Erythroblast (primary cell): Measurements from ENCODE around the gene FMO2.
A peak's percentile ranks its signal among the peaks of the same experiment; 100 is the strongest.

ENCODE experiments used
- DNase-seq, 2 experiments: peaks; one replicate each; lab custom pipeline; 2025; lab: John Stamatoyannopoulos, UW
- GATA1 ChIP-seq: IDR thresholded peaks from 2 replicates; pipeline ENCODE4 v1.6.1; 2011; ENCODE audit warnings: low read depth, mild to moderate bottlenecking, control low read depth, low read length, moderate library complexity
- POLR2A ChIP-seq: IDR thresholded peaks from 2 replicates; pipeline ENCODE4 v1.6.1; 2011; ENCODE audit warnings: mild to moderate bottlenecking, low read length

Gene FMO2

GRCh38 chr1:171188388-171189266 lies 3.5 kb downstream of the FMO2 start:
- no peak for TF ChIP-seq GATA1
- no peak for TF ChIP-seq POLR2A
- peak; percentile 46 to 74 for DNase-seq

DNA sequence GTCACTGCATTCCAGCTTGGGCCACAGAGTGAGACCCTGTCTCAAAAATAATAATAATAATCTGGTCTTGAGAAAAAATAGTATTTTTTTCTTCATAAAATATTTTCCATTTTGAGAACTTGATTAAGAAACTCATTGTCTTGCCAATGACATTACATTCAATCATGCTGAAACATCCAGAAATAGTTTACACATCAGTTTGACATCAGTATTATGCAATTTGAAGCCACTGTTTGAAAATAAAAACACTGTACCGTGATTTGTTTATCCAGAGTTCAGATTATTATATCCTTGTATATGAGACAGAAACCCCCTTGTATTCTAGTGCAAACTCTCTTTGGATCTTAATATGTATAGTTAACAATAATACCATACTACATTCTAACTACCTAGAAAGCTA lies 6.9 kb downstream of the FMO2 start:
- no peak for TF ChIP-seq POLR2A
- no peak for DNase-seq

- TF ChIP-seq GATA1 = no peak
- no peak for TF ChIP-seq POLR2A
- no peak for DNase-seq
These were observed 10.7 kb downstream of the FMO2 start for GRCh38 chr1:171195767-171196166.

- no peak for DNase-seq
- TF ChIP-seq POLR2A (no peak), GATA1 (no peak)
These were observed 11.3 kb downstream of the FMO2 start for GRCh38 chr1:171196351-171196750.

DNA sequence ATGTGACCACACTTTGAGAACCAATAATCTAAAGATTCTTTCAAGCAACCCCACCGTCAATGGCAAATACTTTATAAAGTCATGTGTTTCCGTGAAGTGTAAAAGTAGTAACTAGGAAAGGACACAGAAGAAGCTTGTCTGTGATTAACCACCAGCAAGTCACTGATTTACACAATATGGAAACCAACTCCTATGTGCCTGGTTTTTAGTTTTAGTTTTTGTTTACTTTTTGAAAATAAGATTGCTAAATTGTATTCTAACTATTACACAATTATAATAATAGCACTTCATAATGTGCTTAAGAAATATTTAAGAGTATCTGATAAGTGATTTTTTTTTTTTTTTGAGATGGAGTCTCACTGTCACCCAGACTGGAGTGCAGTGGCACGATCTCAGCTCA lies 13.0 kb downstream of the FMO2 start:
- TF ChIP-seq POLR2A (no peak), GATA1 (no peak)
- DNase-seq = no peak

DNA sequence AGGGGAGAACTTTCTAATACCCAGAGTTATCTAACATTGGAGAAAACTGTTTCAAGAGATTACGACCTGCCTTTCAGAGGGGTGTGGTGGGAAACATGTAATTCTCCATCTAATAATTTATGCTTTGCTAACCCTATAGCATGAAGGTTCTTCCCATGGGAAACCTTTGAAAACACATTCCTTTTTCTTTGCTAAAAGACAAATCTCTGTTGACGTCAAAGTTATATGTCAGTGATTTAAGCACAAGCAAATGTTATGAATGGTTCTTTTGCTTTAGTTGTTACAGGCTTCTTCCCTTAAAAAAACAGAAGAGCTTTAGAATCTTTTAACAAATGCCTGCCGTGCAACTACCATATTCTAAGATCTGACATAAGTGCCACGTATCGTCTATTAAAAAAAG lies 19.2 kb downstream of the FMO2 start:
- DNase-seq = no peak
- no peak for TF ChIP-seq POLR2A
- no peak for TF ChIP-seq GATA1

GRCh38 chr1:171206204-171206977 lies 21.3 kb downstream of the FMO2 start:
- no peak for DNase-seq
- TF ChIP-seq GATA1 (no peak), POLR2A (no peak)

GRCh38 chr1:171206978-171207355 lies 21.9 kb downstream of the FMO2 start:
- DNase-seq = no peak
- TF ChIP-seq POLR2A = no peak
- no peak for TF ChIP-seq GATA1

DNA sequence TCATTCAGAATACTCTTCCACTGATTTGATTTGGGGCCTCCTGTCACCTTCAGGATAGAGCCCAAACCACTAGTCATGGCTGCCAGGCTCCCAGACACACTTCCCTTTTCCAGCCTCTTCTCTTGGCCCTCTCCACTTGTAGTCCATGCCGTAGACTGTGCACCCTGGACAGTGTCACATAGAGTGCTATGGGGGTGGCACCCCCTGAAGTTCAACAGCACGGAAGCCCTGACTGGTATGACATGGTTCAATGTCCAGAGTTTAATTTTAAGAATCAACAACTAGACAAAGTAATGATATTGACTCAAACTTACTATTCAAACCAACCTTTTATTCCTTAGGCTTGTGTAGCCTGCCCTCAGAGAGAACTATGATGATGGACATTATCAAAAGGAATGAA lies 22.3 kb downstream of the FMO2 start:
- no peak for TF ChIP-seq GATA1
- TF ChIP-seq POLR2A = no peak
- no peak for DNase-seq

DNA sequence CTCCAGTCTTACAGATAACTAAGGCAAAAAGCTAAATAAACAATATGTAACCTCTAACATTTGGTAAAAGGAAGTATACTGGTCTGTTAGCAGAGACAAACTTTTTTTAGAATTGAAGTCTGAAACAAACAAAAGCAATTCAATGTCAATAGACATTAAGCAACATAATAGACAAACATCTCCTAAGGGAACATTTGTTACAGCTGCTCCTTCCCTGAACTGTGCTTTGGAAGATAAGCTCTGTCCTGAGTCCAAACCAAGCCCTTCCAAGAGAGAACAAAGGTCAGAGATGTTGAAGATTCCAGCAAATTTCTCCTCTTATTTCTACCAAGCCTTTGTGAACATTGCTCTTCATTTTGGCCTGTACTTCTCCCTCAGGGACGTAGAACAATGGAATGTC lies 25.3 kb downstream of the FMO2 start:
- DNase-seq = no peak
- TF ChIP-seq POLR2A = no peak
- no peak for TF ChIP-seq GATA1

GRCh38 chr1:171212607-171213351 lies 27.7 kb downstream of the FMO2 start:
- DNase-seq = no peak
- TF ChIP-seq POLR2A = no peak
- TF ChIP-seq GATA1 = no peak

- no peak for DNase-seq
- TF ChIP-seq POLR2A = no peak
- TF ChIP-seq GATA1 = no peak
These were observed 28.7 kb downstream of the FMO2 start for GRCh38 chr1:171213559-171214454.
